ENCODE results near the gene FTO.
"Not testable (repeated sequence)": the region's sequence is repeated elsewhere in the genome, so short reads cannot be mapped to it uniquely, and the experiment has no call there.

FTO gene

DNA sequence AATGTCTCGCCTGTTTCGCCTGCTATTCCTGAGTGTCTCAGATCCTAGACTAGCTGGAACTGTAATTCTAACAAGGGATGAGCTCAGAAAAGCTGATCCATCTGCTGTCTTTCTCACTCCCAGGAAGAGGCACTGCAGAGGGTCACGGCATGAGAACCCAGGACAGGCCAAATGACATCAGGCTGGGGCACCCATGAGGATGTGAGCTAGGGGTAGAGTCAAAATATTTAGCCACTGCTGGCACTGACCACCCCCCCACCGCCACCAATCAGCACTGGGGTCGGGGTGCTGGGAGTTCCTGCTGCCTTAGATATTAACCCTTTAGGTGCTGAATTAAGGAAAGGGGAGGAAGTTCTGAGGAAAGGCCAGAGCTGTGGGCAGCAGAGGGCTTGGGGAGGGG is 470.2 kb downstream of the FTO start:
- FAIRE-seq: no peak
- DNase-seq (ENCODE audit: low spot score): no peak

DNA sequence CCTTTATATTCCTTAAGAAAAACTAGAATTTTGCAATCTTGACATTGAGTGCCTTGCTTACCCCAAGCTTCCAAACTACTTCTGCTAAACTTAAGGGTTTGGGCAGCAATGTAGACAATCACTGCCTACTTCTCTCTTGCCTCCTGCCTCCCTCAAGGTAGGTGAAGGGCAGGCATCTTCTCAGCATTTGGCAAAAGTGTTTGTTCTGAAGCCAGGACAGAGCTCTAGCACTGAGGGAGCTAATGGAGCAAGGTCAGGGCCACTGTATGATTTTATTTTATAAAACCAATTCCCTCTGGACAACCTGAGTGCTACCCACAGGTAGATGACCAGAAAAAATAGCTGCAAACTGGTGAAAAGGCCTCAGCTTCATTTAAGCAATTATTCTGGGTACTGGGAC is 470.8 kb downstream of the FTO start:
- FAIRE-seq (no peak), DNase-seq (ENCODE audit: low spot score) (no peak)

DNA sequence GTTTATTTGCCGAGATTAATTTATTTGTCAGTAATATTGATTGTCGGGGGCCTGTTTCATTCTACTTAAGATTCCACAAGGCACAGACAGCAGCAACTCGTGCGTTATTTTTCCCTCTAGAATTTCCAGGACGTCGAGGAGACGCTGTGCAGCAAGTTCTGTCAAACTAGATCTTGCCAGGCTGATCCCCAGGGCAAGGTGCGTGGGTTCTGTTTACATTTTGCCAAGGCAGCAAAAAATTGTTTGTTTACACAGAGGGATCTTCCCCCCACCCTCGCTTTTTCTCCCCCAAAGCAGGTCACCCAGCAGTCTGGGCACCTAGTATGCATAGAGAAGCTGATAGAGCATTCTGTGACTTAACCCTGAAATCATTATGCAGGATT is 471.2 kb downstream of the FTO start:
- DNase-seq (ENCODE audit: low spot score): no peak
- FAIRE-seq: no peak

DNA sequence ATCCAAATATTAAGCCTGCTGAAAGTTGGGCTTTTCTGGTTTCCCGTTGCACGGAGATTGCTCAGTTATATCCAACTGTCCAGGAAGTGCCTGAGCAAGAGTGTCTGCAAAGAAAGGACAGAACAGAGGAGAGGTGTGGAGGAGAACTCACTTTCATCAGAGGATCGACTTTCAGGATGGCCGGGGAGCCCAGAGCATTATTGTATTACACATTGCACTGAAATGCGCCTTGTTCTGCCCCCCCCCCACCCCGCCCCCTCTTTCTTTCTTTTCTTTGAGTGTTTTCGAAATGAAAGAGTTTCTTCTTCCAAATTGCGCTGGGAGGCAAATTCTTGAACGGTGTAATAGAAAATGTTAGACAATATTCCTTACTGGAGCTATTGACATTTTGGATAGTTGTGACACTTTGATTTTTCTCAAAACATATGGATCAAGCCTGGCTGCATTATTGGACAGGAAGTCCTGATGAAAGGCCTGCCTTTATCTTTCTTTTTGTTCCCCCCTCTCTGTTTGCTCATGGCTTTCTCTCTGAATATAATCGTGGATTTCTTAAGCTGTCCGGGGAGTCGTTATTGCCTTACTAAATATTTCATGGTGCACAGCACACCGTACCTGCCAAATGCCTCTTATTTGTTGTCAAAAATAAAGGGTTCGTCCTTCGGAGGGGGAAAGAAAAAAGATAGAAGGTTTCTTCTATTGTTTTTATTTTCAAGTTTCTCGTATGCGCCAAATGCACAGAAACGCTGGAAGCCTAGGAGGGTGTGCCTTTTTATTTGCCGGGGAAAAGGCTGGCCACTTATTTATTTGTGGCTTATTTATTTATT is 471.8 kb downstream of the FTO start:
- FAIRE-seq (no peak), DNase-seq (ENCODE audit: low spot score) (no peak)

DNA sequence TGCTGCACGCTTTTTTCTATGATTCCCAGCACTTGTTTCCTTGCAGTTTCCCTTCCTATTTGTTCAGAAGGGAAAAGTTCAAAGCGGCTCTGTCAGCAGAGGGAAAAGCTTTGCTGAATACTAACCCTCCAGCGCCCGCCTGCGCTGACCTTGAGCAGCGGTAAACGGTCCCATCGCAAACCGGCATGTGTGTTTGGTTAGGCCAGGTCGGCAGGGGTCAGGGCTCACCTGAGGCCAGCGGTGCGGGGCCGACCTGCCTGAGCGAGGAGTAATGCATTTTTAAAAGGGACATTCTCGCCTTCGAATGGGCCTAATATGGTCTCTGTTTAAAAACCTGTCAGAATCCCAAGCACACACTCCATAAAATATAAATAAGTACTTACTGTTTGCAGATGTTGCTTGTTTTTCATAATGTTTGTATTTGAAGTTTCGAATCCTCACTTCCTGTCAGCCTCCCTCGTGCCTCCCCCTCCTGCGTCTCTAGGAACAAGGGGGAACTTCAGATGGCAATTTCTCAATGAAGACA is 472.5 kb downstream of the FTO start:
- no peak for DNase-seq (ENCODE audit: low spot score)

DNA sequence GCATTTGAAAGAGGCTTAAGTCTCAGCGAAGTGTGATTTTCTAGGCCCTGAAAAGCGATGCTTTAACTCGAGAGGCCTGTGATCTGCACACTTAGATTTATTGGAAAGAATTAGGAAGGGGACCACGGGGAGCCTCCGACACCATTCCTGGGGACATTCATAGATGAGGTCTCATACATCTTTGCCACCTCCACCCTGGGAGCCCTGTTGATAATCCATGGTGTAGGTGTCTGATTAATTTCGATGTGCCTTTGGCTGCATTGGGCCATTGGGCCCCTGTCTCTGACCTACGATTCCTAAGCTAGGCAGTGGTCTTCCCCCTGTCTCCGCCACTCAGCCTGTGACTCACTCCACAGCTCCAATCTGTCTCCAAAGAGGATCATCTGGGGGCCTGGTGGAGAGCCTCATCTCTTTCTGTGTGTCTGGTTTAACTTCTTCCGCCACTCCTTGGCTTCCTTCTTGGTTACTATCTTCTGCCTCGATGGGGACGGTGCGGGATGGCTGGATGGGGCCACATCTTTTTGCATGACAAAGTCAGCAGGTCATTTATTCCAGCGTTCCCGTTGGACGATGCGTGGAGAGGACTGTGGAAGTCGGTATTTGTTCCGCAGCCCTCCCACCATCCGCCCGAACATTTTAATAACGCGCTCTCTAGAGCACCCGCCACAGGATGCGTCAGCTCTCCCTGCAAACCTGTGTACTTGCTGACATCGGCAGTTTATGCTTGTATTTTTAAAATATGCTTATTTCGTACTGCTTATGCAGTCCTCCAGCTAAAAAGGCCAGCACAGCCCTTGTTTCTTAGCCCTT is 473.3 kb downstream of the FTO start:
- FAIRE-seq (no peak), DNase-seq (ENCODE audit: low spot score) (no peak)

More for the DNA sequence above, 472.5 kb downstream of the FTO start:
- FAIRE-seq: no peak

DNA sequence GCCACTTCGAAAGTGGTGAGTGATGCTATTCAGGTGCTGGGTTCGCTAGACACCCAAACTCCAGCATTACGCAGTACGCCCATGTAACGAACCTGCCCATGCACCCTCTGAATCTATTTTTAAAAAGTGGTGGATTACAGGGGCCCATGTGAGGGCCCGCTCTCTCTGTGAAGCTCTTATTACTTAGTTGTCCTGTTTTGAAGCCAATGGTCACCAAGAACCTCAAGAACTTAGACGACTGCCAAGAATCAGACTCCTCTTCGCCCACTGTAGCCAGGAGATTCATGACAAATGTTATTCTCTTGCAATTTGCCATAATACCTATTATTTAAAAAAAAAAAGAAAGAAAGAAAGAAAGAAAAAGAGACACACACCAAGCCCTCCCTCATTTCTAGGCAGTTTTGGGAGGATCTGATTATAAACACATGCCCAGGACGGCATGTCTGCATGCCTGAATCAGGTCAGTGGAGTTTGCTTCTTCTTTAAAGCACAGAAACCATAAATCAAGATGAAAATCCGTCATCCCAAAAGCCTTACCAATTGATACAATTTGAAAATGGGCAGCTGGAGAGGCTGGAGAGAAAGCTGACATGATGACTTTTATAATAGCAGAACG is 474.0 kb downstream of the FTO start:
- FAIRE-seq (no peak), DNase-seq (ENCODE audit: low spot score) (no peak)

DNA sequence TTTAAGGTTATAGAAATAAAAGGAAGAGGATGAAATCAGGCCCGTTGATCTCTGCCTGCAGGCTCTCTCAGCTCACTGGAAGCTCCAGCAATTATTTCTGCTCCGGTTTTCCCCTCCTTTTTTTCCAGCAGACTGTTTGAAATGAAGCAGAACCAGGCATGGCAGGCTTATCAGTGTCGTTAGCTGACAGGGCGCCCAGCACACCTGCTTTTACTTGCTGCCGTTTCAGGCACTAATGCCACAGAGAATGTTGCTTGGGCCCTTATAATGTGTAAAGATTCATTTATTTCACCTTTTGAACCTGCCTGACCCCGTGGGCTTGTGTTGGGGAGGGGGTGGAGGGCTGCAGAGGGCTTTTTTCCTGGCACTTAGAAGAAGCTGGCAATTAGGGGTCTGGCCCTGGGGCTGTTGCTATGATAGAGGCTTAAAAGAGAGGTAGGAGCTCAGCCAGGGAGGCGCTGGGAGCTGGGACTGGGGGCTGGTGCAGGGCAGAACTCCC is 474.6 kb downstream of the FTO start:
- no peak for DNase-seq (ENCODE audit: low spot score)

DNA sequence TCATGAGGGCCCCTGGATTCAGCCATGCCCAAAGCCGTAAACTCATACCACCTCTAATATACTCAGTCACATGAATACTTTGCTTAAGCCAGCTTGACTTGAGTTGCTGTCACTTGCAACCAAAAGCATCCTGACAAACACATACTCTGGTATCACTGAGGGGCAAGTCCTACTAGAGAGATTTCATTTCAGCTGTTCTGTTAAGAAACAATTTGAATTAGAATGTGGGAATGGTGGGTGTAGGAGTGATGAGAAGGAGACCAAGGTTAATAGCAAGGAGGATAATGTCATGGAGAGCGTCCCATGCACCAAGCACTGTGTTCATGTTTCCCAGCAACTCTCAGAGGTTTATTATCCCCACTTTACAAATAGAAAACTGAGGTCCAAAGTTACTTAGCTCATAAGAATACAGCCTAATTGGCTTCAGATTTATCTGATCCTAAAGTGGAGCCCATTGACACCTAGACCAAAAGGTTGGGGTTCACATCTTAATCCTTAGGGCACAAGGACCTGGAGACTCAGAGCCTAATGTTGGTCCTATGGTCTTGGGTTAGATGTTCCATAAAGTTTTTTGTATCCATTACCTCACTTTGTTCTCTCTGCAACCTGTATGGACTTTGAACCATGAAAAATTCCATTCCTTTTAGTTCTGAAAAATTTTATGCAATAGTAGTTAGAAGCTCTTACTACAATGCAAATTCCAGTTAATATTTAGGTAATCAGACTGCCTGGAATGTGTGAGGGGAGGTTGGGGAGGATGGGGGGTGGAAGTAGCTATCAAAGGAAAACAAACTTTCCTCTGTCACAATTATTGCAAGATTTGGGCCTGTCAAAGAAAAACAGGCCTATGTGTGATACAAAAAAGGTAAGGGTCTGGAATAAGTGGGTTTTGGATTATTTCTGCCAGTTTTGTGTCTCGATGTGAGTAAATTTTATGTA is 476.7 kb downstream of the FTO start:
- FAIRE-seq: no peak
- DNase-seq (ENCODE audit: low spot score): no peak

More for the DNA sequence above, 474.6 kb downstream of the FTO start:
- FAIRE-seq: no peak

DNA sequence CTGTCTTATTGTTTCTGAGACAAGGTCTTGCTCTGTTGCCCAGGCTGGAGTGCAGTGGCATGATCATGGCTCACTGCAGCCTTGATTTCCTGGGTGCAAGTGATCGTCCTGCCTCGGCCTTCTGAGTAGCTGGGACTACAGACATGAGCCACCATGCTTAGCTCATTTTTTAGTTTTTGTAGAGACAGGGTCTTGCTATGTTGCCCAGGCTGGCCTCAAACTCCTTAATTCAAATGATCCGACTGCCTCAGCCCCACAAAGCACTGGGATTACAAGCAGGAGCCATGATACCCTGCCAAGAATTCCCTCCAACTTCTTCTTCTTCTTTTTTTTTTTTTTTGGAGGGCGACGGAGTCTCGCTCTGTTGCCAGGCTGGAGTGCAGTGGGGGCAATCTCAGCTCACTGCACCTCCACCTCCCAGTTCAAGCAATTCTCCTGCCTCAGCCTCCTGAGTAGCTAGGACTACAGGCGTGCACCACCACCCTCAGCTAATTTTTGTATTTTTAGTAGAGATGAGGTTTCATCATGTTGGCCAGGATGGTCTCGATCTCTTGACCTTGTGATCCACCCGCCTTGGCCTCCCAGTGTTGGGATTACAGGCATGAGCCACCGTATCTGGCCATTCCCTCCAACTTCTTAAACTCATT is 477.9 kb downstream of the FTO start:
- not testable (repeated sequence) for DNase-seq (ENCODE audit: low spot score); FAIRE-seq

DNA sequence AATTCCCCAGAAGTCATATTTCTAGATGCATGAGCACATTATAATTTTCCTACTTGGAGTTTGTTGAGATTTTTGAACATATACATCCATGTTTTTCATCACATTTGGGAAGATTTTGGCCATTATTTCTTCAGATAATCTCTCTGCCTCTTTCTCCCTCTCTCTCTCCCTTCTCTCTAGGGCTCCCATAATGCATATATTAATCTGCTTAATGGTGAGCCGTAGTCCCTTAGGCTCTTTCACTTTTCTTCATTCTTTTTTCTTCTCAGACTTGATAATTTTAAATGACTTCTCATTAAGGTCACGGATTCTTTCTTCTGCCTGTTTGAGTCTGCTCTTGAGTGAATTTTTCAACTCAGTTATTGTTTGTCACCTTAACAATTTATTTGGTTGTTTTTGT is 481.1 kb downstream of the FTO start:
- DNase-seq (ENCODE audit: low spot score) (no peak), FAIRE-seq (no peak)

DNA sequence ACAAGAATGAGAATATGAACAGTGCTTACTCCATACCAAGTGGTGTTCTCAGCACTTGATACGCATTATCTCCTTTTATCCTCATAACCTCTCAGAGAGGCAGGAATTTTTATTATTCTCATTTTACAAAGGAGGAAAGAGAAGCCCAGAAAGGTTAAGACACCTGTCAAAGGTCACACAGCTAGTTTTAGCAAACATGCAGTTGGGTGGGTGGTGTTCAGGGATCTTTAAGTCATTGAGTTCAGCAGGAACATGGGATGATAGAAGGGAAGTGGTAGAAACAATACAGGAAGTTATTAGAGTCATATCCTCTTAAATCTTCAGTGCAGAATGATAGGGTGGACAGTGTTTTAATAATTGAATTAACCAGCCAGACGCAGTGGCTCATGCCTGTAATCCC is 487.2 kb downstream of the FTO start:
- no peak for FAIRE-seq
- no peak for DNase-seq (ENCODE audit: low spot score)

DNA sequence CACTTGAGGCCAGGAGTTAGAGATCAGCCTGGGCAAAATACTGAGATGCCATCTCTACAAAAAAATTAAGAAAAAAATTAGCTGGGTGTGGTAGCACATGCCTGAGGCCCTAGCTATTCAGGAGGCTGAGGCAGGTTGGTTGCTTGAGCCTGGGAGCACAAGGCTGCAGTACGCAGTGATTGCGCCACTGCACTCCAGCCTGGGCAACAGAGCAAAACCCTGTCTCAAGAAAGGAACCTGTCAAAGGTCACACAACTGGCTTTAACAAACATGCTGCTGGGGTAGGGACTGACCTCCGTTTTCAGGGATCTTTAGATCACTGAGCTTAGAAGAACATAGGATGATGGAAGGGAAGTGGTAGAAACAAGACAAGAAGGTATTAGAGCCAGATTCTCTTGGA is 487.6 kb downstream of the FTO start:
- DNase-seq (ENCODE audit: low spot score) (no peak), FAIRE-seq (no peak)

DNA sequence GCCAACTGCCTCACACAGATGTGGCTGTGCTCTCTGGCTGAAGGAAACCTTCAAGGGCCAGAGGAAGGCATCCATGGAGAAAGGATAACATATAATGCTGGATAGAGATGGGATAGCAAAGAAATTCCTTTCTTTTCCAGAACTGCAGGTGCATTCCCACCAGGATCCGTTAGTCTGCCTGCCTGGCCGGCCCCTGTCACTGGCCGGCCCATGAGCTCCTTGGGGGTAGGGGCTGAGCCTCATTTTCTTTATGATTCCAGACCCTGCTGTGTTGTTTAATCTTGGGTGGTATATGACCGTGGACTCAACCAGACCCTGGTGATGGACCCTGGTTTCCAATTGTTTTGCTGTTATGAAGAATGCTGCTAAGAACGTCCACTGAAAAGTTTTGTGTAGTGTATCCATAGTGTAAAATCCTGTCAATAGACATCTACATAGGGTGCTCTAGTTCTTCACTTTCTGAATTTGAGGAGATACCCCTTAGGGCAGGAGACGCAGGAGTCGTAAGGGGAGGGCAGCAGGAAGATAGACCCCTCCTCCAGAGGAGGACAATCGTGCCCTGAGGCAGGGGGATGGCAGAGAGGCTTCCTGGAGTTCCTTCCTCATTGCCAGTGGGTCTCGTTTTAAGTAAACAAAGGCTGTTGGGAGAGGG is 489.2 kb downstream of the FTO start:
- no peak for FAIRE-seq
- no peak for DNase-seq (ENCODE audit: low spot score)

DNA sequence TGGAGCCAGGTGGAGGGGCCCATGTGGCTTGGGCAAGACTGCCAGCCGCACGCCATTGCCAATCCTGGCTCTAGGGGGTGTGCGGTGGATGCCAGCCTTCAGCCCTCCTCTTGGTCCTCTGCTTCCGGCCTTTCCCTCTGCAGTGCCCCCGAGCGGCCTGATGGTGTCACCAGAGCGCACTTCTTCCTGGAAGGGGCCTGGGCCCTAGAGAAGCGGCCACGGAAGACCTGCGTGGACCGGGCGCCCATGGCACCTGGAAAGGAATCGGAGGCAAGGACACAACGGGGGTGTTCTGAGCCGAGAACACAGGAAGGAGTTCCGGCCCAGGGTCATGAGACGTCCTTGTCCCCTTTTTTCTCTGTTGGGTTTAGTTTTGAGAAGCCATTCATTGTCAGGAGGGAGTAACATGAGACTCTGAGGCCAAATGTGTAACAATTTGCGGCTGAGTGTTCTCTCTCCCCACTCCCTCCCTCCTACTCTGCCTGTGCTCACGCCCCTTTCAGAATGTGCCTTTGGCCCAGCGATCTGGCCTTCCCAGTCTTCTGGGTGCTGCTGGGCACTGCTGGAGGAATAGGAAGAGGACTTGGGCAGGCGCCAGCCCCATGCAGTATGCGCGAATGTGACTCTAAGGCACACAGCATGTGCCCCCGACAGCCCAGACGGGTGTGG is 489.8 kb downstream of the FTO start:
- FAIRE-seq (no peak), DNase-seq (ENCODE audit: low spot score) (peak; percentile 36)

DNA sequence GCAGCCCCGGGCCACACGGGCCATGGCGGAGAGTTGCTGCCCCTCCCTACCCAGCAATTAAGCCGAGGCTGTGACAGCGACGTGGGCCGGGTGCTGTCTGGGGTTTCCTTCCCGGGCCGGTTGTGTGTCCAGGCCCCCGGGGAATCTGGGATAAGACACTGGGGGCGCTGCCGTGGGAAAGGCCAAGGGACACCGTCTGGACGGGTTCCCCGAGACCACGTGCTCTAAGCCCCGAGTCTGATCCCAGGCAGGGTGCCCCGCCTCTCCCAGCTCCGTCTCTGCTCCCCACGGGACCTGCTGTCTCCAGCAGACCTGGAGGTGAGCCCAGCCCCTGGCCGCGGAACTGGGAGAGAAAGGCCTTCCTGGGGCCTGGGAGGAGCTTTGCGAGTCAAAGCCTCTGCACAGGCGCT is 490.4 kb downstream of the FTO start:
- DNase-seq (ENCODE audit: low spot score): no peak

DNA sequence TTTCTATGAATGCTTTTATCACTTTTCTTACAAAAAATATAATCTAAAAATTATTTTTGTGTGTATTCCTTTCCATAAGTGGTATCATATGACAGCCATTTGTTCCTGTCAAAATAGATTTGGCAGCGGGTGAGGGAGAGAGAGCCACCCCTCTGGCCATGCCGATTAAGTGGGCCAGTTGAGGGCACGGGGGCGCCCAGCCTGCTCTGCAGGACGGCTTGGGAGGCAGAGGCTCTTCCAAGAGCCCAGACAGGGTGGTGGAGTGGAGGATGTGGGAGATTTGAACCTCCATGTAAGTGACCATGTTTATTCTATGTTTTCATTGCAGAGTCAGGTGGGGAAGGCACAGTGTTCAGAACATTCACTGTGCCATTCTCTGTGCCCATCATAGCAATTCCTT is 493.8 kb downstream of the FTO start:
- FAIRE-seq (no peak), DNase-seq (ENCODE audit: low spot score) (no peak)

More for the DNA sequence above, 490.4 kb downstream of the FTO start:
- no peak for FAIRE-seq

DNA sequence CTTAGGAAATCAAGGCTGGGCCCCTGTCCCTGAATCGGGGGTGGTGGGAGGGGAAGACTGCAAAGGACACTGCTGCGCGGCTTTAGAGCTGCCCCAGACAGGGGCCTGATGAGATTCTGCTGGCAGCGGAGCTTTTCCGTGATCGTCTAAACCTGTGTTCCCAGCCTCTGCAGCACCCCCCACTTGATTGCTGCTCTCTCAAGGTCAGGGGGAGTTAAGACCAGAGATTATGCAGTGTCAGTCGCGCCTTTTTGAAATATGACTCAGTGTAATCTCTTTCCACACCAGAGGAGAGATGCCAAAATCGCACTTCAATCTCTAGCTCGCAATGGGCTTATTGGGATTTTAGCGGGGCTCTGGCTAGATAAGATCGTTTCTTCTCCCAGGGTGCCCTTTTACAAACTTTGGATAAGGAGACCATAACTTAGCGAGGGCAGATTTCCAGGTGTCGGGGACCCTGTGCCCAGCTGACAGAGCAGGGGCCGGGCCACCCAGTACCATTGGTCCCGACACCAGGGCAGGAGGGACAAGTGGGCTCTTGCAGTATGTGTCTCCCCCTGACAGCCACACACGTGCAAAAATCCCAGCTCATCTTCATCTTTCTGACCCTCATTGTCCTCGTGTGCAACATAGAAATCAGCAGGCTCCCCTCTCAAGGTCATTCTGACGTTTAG is 495.7 kb downstream of the FTO start:
- FAIRE-seq: no peak
- no peak for DNase-seq (ENCODE audit: low spot score)

DNA sequence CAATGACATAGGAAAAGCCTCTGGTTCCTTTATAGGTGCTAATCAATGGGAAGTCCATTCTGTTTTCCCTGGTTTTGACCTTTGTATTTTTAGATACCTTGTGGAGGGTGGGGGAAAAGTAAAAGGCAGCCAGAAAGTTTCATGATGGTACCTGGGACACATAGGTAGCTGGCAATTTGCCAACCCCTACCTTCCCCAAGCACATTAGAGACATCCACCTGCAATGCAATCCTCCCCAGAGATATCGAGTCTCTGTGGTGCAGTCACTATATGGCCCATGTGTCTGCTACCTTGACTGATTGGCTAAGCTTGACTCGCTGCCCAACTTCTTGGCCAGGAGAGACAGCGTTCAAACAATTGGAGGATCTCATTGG is 496.2 kb downstream of the FTO start:
- DNase-seq (ENCODE audit: low spot score) (no peak), FAIRE-seq (no peak)
